GM13977 (cell line): ENCODE results near the gene KCNC4.
A peak's percentile ranks its signal among the peaks of the same experiment; 100 is the strongest.

Experiments
- DNase-seq: peaks from one replicate; pipeline ENCODE4 v3.0.0; 2012; ENCODE audit warnings: low spot score
- CTCF ChIP-seq: IDR thresholded peaks from 2 replicates; pipeline ENCODE4 v1.5.1; 2012; ENCODE audit warnings: mild to moderate bottlenecking, control low read depth; ENCODE audit not compliant: insufficient read depth; ENCODE audit errors: extremely low read depth, missing control alignments
- in situ Hi-C: fragments of 300-500 bp; cut with MboI; formaldehyde crosslinking; loops from one replicate; pipeline ENCODE4 v1.12.0; 2022; ENCODE audit warnings: low sequenced_read_pairs, low pct_unique_long_range_greater_than_20kb, mixed read lengths, inconsistent platforms; ENCODE audit not compliant: unreplicated experiment

The KCNC4 gene

GRCh38 chr1:110209715-110210603 lies at the start of gene KCNC4:
TSS of gene KCNC4 (plus strand) at chr1:110210314. CDS start at chr1:110211500, 1,186 bp downstream.
- TF ChIP-seq CTCF, result no peak
- DNase-seq, result peak; percentile 96
- in situ Hi-C loops, result loop anchor here (10.0 kb wide), 1 partner anchor 255 kb away; no protein-coding TSS in a partner anchor

DNA sequence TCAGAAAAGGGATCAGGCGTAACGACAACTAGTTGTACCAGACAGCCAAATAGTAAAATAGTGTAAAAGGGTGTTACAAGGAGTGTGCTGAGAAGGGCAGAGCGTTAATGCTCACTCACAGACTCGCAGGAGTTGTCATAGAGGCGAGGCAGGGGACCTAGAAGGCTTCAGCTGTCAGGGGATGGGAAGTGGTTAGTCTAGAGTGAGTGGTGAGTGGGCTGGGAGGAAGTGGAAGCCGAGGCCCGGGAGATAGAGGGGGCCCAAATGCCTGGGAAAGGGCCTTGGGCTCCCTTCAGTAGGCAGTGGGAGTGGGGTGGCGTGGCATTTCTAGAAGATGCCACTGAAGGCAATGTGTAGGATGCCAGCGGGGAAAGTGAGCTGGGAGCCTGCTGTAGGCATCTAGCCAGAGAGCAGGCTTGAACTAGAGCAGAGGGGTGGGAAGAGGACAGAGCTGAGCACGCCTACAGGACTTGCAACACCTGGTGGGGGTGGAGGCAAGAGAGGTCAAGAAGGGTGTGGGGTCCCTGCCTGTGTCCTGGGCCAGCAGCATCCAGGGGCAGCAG lies 49.5 kb upstream of the KCNC4 start:
- TF ChIP-seq CTCF, result no peak
- DNase-seq, result no peak
- in situ Hi-C loops, result no loop called here

- no peak for TF ChIP-seq CTCF
- no peak for DNase-seq
- in situ Hi-C loops, result no loop called here
Observed at GRCh38 chr1:110161165-110161564, 48.9 kb upstream of the KCNC4 start.

GRCh38 chr1:110161849-110162248 lies 48.3 kb upstream of the KCNC4 start:
- no peak for TF ChIP-seq CTCF
- in situ Hi-C loops, result no loop called here
- DNase-seq, result no peak

- no peak for TF ChIP-seq CTCF
- in situ Hi-C loops, result no loop called here
- DNase-seq, result no peak
Observed at GRCh38 chr1:110163591-110163990, 46.5 kb upstream of the KCNC4 start.

DNA sequence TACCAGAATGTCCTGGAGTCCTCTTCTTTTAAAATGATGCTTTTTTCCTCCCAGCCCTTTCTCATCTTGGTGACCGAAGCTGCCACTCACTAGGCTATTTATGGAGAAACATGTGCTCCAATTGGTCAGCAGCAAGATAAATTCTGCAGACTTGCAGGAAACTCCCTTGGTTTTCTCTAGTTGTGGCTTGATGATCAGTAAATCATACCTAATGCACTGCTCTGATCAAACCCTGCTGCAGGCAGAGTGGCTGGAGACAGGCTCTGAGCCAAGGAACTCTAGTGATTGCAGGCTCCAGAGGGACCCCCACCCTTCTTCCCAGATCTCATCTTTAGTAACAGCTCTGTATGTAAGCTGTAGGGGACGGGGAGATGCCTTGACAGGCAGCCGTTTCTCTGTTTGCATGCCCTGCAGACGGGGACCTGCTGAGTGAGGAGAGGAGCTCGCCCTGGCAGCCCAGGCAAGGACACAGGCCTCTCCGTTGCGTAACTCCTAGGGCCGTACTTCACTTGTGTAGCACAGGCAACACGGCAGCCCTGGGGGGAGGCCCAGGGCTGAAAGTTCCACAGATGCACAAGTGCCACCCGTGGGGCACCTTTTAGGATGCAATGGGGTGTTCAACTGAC lies 45.3 kb upstream of the KCNC4 start:
- DNase-seq, result no peak
- in situ Hi-C loops, result no loop called here
- TF ChIP-seq CTCF, result no peak
